CD4-positive, alpha-beta T cell (primary cell): ENCODE data around the gene IL1F10. TPM values are rescaled to one million over a fixed set of nuclear protein-coding genes. Genes with fewer than 3 reads are reported as not detected.

Experiments
- ATAC-seq: fragments of 200-7000 bp; cut with Tn5 transposase; one replicate; pipeline ENCODE4 v1.10.0; 2022; ENCODE audit warnings: mild to moderate bottlenecking; ENCODE audit not compliant: poor library complexity
- CTCF ChIA-PET: fragments of 350-600 bp; sonication (Branson Sonifier 250); formaldehyde crosslinking; loops from one replicate; lab custom pipeline; 2021; ENCODE audit warnings: antibody characterized with exemption, inconsistent platforms; lab: Charles Lee
- POLR2A ChIA-PET: fragments of 350-600 bp; sonication (Branson Sonifier 250); formaldehyde crosslinking; loops from one replicate; lab custom pipeline; 2021; ENCODE audit warnings: antibody characterized with exemption, inconsistent platforms; lab: Charles Lee
- DNase-seq, 14 experiments: peaks; one replicate each; pipeline ENCODE4 v3.0.0-alpha.2; 2013 to 2020; ENCODE audit warnings: mixed read lengths in 2 of 14
- H3K27ac ChIP-seq, 2 donors: one replicate each; pipeline versions ENCODE4 v1.5.1 to v1.7.0; 2013; ENCODE audit warnings: low read length in 2 of 2, low read depth in 1 of 2, mild to moderate bottlenecking in 1 of 2
- H3K27me3 ChIP-seq, 2 experiments: 1 replicate in 1 of 2; 2 replicates in 1 of 2; pipeline versions ENCODE4 v1.6.1 to v1.7.0; 2013; ENCODE audit warnings: low read length in 2 of 2, control low read depth in 1 of 2, mild to moderate bottlenecking in 1 of 2, moderate library complexity in 1 of 2; ENCODE audit not compliant: insufficient read depth in 2 of 2, control insufficient read depth in 1 of 2
- H3K36me3 ChIP-seq: one replicate; pipeline ENCODE4 v1.6.1; 2013; ENCODE audit warnings: low read length, control low read depth; ENCODE audit not compliant: insufficient read depth
- H3K4me1 ChIP-seq: one replicate; pipeline ENCODE4 v1.6.1; 2013; ENCODE audit warnings: low read length, control low read depth; ENCODE audit not compliant: insufficient read depth
- H3K4me3 ChIP-seq: one replicate; pipeline ENCODE4 v1.5.1; 2013; ENCODE audit warnings: mild to moderate bottlenecking, low read length, moderate library complexity
- H3K9me3 ChIP-seq, 2 experiments: 1 replicate in 1 of 2; 2 replicates in 1 of 2; pipeline versions ENCODE4 v1.6.1 to v1.7.0; 2013; ENCODE audit warnings: low read length in 2 of 2, mild to moderate bottlenecking in 2 of 2, control low read depth in 1 of 2, moderate library complexity in 1 of 2; ENCODE audit not compliant: control insufficient read depth in 1 of 2, insufficient read depth in 1 of 2
- H3K27ac Mint-ChIP-seq: one replicate; pipeline ENCODE4 v1.8.0; 2020; ENCODE audit warnings: mixed read lengths
- H3K27me3 Mint-ChIP-seq: one replicate; pipeline ENCODE4 v1.8.0; 2021; ENCODE audit warnings: mixed read lengths
- H3K36me3 Mint-ChIP-seq: one replicate; pipeline ENCODE4 v1.8.0; 2021; ENCODE audit warnings: low read depth, mixed read lengths
- H3K4me1 Mint-ChIP-seq: one replicate; pipeline ENCODE4 v1.8.0; 2021; ENCODE audit warnings: low read depth, mixed read lengths
- H3K4me3 Mint-ChIP-seq: one replicate; pipeline ENCODE4 v1.8.0; 2020; ENCODE audit warnings: mild to moderate bottlenecking, mixed read lengths
- H3K9me3 Mint-ChIP-seq: one replicate; pipeline ENCODE4 v1.8.0; 2020; ENCODE audit warnings: mixed read lengths
- CTCF ChIP-seq: fragments of 200-600 bp; IDR thresholded peaks from one replicate; pipeline ENCODE4 v1.8.0; 2022; ENCODE audit warnings: antibody characterized with exemption, mild to moderate bottlenecking
- intact Hi-C, 2 experiments: fragments of 100-400 bp; cut with DNase I in 1 of 2; cut with micrococcal nuclease in 1 of 2; formaldehyde crosslinking; loops; one replicate each; pipeline versions ENCODE4 v1.15.1 to v1.9.0; 2023 to 2025; cut with DNase I, micrococcal nuclease
- total RNA-seq, 174 experiments: library from RNA in 2 of 174; stranded (reverse) in 2 of 174; gene quantifications; one replicate each; pipeline ENCODE4 v1.2.3 and lab custom pipeline; 2021 to 2026

The IL1F10 gene
- total RNA-seq, 2 experiments from 2014 or later, result not detected

GRCh38 chr2:113081488-113082210, 13.9 kb downstream of the IL1F10 start:
- ChIA-PET POLR2A (no interaction called here), CTCF (no interaction called here)
- intact Hi-C loops, result loop anchor here in 1 of 2 experiments (5.0 kb wide), 1 partner anchor 116 kb away; no protein-coding TSS in a partner anchor
- ATAC-seq (no peak), DNase-seq (peak in 2 of 14 experiments; percentile 24 to 44)
- H3K4me3 ChIP-seq, result no peak overlapping the region
- no peak overlapping the region for H3K4me3 Mint-ChIP-seq
- H3K36me3 Mint-ChIP-seq, result no peaks in the 10 kb centered on the region
- no peak overlapping the region for H3K27ac ChIP-seq
- no peaks in the 10 kb centered on the region for H3K4me1 Mint-ChIP-seq
- H3K9me3 Mint-ChIP-seq, result no peaks in the 10 kb centered on the region
- H3K27me3 ChIP-seq, result no peaks in the 10 kb centered on the region
- H3K27me3 Mint-ChIP-seq, result no peaks in the 10 kb centered on the region
- H3K27ac Mint-ChIP-seq, result no peak overlapping the region
- no peaks in the 10 kb centered on the region for H3K36me3 ChIP-seq
- TF ChIP-seq CTCF, result no peak
- H3K9me3 ChIP-seq, result no peaks in the 10 kb centered on the region
- no peaks in the 10 kb centered on the region for H3K4me1 ChIP-seq

- Histone ChIP-seq H3K4me3 (no peak overlapping the region), H3K4me1 (no peaks in the 10 kb centered on the region), H3K27ac (no peak overlapping the region), H3K9me3 (peaks cover 4 to 5% of the 10 kb centered on the region in 2 experiments), H3K36me3 (no peaks in the 10 kb centered on the region), H3K27me3 (peaks cover 0 to 2% of the 10 kb centered on the region in 2 experiments)
- H3K36me3 Mint-ChIP-seq, result no peaks in the 10 kb centered on the region
- DNase-seq (peak in 2 of 14 experiments; percentile 61 to 67), ATAC-seq (no peak)
- ChIA-PET CTCF (no interaction called here), POLR2A (no interaction called here)
- H3K27ac Mint-ChIP-seq, result no peak overlapping the region
- no peak overlapping the region for H3K4me3 Mint-ChIP-seq
- no peak for TF ChIP-seq CTCF
- no peaks in the 10 kb centered on the region for H3K4me1 Mint-ChIP-seq
- H3K27me3 Mint-ChIP-seq, result no peaks in the 10 kb centered on the region
- H3K9me3 Mint-ChIP-seq, result peaks cover 3% of the 10 kb centered on the region
- intact Hi-C loops, result loop anchor here in 1 of 2 experiments (5.0 kb wide), 1 partner anchor 114 kb away; no protein-coding TSS in a partner anchor
Measured at GRCh38 chr2:113083296-113083695, 15.5 kb downstream of the IL1F10 start.

GRCh38 chr2:113084249-113085000, 16.7 kb downstream of the IL1F10 start:
- ChIA-PET CTCF (no interaction called here), POLR2A (no interaction called here)
- no peaks in the 10 kb centered on the region for H3K27me3 Mint-ChIP-seq
- DNase-seq (peak in 3 of 14 experiments; percentile 32 to 40 (median 39)), ATAC-seq (peak; percentile 66)
- no peak for TF ChIP-seq CTCF
- no peaks in the 10 kb centered on the region for H3K36me3 Mint-ChIP-seq
- H3K4me1 Mint-ChIP-seq, result no peaks in the 10 kb centered on the region
- no peak overlapping the region for H3K27ac ChIP-seq
- no peak overlapping the region for H3K27ac Mint-ChIP-seq
- no peak overlapping the region for H3K4me3 ChIP-seq
- H3K4me1 ChIP-seq, result no peaks in the 10 kb centered on the region
- no peaks in the 10 kb centered on the region for H3K36me3 ChIP-seq
- H3K4me3 Mint-ChIP-seq, result no peak overlapping the region
- H3K27me3 ChIP-seq, result peaks cover 0 to 2% of the 10 kb centered on the region in 2 experiments
- H3K9me3 Mint-ChIP-seq, result peaks cover 3% of the 10 kb centered on the region
- peaks cover 4 to 5% of the 10 kb centered on the region in 2 experiments for H3K9me3 ChIP-seq
- intact Hi-C loops, result loop anchor here in 1 of 2 experiments (5.0 kb wide), 1 partner anchor 113 kb away; no protein-coding TSS in a partner anchor
